GM21423 (cell line): ENCODE measurements around the gene BEGAIN.

Experiments used
- ATAC-seq: cut with Tn5 transposase; IDR thresholded peaks from one replicate; pipeline ENCODE4 v1.9.1; 2021; ENCODE audit warnings: mild to moderate bottlenecking, moderate library complexity; ENCODE audit not compliant: unreplicated experiment

The BEGAIN gene

DNA sequence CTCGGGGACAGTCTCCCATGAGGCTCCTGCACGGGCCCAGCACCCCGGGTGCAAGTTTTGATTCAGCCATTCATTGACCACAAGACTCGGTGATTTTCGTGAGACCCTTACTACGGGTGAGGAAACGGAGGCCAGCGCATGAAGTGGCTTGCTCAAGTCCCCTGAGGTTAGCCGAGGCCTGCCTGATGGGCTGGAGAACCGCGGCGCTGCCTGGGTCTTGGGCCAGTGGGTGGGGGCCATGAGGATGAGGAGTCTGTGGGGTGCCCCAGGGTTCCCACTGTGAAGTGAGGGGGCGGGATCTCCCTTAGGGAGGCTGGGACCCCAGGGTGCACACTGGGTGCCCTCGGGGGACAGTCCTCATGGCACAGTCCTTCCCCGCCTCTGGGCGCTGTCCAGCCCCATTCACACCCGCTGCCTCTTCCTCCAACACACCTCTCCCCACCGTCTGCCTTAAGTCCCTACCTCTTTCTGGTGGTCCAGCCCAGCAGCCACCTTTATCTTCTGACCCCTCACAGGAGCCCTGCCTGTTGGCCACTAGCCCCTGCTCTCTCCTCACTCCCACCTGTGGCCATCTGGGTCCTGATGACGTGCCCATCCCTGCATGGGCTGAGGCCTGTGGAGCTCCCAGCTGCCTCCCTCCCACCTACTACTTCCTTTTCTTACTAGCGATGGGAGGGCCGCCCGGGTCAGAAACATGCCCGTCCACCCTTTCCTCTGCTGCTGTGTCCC, 16.3 kb downstream of the BEGAIN start:
- ATAC-seq: no peak

DNA sequence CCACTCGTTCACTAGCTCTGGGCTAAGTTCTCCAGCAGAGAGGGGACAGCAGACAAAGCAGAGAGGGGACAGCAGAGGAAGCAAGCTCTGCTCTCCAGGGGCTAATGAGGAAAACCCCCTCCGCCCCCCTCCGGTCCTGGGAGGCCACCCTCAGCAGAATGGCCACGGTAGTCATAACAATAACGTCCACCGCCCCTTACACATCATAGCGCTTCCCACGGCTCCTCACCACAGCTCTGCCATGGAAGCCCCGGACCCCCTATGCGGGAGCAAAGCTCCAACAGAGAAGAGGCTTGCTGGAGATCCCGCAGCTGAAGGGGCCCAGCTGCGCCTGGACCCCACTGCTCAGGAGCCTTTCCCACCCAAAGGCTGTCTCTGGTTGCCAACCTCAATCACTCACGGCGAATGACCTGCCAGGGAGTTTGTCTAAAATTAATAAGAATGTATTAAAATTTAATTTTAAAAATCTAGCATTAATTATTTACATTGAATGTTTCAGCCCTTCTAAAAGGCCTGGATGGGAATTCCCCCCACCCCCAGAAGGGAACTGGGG, 17.4 kb downstream of the BEGAIN start:
- no peak for ATAC-seq

DNA sequence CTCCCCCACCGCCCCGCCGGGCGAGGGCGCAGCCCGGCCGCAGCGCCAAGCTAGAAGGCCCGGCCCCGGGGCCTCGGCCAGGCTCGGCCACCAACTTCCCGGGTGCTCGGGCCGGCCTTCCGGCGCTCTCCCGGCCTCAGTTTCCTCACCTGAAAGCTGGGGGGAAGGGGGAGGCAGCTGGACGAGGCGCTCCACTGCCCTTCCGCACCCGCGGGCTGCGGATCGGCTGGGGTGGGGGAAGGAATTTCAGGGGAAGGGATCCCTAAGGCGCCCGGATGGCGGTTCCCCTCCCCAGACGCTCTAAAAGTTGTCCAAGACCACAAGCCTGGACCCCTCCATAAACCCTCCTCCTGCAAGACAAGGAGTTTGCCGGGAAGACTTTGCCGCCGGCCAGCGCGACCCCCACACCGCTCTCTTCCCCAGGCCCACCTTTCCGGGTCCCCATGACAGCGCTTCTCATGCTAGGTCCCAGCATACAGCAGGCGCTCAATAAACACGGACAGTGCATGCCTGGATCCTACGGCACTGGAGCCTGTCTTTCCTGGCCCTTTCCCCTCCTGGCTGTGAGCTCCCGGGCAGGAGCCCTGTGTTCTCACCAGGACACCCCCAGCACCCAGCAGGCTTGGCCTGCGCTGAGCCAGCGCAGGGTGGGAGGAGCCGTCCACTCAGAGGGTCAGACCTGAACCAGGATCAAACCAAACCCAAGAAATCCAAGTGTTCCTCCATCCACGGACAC, 18.1 kb downstream of the BEGAIN start:
- no peak for ATAC-seq

DNA sequence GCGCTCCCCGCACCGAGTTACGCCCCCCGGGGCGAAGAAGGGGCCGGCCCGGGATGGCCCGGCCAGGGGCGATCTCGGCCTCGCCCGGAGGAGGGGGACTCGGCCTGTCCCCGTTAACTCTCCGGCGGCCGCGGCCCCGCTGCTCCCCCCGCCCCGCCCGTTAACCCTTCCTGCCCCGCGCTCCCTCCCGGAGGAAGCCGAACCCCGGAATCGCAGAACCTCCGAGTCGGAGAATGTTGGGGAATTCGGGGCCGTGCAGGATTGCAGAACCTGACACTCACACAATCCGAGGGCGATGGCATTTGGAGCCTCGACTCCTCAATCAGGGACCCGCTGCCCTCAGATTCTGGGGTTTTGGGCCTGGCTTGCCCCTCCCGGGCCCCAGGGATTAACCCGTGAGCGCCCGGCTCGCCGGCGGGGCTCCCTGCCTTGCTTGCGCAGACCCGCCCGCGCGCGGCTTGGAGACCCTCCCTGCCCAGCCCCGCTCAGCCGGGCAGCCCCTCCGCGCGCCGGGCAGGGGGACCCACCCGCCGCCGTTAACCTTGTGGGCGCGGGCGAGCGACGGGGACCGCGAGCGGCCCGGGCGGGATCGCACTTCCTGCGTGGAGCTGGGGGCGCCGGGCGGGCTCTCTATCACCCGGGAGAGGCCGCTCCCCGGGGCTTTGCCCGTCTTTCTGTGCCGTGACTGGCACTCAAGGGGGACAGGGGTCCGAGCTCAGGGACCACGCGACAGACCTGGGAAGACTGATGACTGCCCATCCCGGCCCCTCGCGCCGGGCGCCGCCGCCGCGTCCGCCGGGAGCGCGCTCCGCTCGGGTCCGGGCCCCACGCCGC, 18.8 kb downstream of the BEGAIN start:
- ATAC-seq: no peak

DNA sequence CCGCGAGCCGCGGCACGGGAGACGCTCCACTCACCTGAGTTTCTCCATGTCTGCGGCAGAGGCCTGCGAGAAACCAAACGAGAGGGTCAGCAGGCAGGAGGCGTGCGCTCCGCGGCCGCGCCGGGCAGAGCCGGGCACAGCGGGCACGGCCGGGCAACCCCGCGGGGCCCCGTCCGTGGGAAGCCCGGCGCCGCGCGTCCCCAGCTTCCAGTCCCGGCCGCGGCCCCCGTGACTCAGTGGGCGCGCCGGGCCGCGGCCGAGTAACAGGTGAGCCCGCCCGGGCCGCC, 19.4 kb downstream of the BEGAIN start:
- ATAC-seq: no peak

DNA sequence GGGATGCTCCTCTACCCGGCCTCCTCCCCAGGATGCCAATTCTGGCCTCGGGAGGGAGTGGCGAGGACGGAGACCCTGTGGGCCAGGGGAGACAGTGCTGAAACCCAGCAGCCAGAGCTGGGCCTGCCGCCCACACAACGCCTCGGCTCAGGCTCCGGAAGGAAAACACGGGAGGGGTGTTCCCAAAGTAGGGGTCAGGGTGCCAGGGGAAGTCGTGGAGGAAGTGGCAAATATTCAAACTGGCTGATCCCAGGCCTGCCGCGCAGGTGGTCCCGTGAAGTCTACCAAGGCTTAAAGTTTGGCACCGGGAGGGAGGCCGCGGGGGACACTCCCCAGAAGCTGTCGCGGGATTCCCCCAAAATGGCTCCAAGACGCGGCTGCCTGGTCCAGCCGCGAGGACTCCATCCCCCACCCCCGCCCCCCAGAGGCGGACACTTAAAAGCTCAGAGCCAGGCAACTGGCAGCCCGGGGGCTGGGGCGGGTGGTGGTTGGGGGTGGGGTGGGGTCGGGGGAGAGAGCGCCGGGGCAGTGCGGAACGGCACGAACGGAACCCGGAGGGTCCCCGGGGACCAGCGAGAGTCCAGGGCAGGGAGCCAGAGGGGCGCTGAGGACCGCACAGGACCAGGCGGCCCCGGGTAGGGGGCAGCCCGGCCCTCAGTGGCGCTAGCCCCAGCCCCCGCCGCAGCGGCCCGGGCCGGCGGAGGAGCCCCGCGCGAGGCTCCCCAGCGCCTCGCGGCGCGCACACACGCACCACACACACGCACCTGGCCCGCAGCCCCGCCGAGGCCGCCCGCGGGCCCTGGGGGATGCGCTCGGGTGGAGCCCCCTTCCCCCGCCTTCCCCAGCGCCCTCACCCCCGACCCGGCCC, 20.0 kb downstream of the BEGAIN start:
- no peak for ATAC-seq

DNA sequence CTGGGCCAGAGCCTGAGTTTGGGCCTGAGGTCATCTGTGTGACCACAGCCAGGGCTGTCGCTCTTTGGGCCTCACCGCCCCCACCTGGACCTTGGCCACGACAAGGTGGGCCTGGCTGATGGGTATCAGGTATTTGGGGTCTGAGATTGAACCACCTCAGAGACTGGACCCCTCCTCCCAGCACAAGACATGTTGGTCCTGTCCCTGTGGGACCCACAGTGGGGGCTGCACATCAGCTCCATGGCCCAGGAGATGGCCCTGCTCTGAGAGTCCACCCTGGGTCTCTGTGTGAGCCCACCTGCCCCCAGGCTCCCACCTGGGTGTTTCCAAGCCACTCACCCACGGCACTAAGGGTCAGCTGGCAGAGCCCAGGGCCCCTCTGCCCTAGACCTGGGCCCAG, 20.6 kb downstream of the BEGAIN start:
- ATAC-seq: no peak

DNA sequence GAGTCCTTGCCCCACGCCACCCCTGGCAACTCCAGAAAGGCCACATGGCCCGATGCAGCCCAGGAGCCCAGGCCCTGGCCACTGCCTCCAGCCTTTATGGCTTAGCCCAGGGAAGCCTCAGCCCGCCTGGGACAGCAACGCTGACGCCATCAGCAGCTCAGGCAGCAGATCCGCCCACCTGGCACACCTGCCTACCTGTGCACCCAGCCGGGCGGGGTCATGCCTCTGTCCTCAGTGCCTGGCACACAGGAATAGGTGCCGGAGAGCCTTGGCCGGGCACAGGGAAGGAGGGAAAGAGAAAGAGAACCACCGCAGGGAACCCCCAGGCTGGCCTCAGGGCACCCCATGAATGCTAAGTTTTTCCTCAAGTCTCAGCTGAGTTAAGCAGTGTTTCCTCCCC, 21.1 kb downstream of the BEGAIN start:
- no peak for ATAC-seq

DNA sequence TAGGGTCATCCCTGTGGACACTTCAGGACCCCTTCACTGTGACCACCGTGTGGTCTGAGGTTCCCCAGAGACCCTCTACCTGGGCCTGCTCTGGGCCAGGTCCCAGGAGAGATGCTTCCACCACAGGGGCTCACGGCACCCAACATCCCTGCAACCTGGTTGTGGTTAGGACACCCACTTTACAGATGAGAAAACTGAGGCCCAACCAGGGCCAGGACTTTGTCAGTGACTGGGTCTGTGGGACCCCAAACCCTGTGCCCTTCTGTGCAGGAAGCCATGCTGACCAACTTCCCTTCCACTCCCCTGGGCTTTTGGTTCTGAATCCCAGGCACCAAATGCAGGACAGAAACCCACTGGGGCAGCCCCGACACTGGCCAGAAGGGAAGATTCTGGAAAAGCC, 21.6 kb downstream of the BEGAIN start:
- no peak for ATAC-seq

DNA sequence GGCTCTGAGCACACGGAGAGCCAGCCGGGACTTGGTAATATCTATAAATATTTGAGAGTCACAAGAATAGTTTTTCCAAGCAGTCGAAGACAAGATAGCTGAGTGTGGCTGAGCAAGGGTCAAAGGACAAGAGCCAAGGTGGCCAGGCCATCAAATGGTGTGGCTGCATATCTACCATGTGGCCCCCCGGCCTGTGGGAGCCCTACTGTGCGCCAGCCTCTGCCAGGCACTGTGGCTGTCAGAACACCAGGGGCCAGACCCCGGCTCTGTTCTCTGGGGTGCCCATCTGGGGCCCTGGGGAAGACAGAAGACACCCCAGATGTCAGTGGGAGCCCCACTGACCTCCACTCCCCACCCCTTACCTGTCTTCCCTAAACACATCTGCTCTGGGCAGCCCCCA, 22.7 kb downstream of the BEGAIN start:
- ATAC-seq: no peak

DNA sequence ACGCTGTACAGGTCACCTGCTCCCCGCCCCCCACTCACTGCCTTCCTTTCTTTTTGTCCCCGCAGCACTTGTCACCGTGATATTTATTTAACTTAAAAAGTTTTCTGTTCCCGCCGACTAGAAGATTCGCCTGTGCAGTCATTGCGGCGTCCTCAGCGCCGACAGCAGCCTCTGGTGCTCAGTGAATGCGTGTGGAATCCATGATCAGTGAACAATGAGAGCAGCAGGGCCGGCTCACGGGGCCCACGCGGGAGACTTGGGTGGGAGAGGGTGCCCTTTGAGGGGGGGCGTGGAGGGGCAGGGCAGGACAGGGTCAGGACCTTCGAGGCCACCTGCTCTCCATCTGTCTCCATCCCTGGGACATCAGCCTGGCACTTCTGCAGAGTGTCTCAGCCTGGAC, 24.5 kb downstream of the BEGAIN start:
- no peak for ATAC-seq

DNA sequence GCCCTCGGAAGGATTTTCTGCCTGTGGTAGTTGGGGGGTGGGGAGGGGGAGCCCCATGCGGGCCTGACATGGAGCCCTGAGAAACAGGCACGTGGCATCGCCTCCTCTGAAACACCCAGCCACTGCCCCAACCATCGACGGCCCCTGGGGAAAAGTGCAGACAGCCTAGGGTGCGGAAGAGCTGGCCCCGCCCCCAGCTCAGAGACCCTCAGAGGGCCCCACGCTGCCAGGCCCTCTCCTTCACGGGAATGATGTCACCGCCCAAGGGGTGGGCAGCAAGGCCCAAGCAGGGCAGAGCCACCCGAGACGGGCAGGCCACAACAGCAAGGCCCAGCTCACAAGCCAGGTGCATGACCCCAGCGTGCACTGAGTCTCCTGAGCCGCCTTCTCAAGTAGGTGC, 26.2 kb downstream of the BEGAIN start:
- ATAC-seq: no peak

DNA sequence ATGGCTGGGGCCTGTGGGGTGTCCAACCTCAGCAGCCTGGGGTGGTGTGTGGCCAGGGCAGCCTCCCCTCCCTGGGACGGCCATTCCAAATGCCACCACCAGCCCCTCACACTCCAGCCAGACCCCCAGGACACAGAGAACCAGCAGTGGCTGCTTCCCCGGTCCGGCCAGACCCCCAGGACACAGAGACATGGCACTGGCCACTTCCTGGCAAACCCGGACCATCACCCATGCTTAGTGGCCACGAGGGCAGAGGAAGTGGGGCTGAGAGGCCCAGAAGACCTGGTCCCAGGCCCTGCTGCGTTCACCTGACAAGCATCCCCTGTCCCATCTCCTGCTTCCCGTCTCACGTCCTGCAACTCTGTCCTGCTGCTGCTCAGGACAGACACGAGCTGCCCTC, 26.7 kb downstream of the BEGAIN start:
- ATAC-seq: no peak

DNA sequence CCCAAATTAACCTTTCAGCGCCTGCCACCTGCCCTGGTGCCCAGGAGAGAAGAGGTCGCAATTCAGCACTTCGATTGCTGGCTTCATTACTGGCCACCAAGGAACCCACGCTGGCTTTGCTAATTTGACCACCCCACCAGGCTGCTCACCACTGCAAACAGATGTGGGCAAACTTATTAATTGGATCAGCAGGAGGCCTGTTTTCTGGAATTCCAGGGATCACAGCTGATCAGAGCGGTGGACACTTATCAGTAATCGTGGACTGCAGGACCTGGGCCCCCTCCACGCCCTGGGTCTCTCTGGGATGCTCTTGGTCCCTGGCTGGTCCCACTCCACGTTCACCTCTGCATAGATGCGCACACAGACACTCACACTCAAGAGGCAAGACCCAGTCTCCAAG, 27.8 kb downstream of the BEGAIN start:
- no peak for ATAC-seq

DNA sequence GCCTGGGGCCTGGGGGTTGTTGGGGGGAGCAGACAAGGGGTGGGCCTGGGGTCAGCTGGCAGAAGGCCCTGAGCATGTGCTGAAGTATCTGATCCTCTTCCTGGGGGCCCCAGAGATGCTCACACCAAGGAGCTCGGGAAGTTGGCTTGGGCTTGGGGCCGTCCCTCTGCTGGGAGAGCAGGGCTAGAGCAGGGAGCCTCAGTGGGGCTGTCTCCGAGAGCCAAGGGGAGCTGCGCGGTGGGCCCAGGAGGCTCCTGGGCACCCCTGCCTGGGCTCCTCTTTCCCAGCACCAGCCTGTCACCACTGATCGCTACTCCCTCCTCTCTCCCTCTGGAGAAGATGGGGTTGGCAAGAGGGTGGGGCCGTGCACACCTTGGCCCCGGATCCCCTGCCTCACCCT, 28.3 kb downstream of the BEGAIN start:
- ATAC-seq: no peak

DNA sequence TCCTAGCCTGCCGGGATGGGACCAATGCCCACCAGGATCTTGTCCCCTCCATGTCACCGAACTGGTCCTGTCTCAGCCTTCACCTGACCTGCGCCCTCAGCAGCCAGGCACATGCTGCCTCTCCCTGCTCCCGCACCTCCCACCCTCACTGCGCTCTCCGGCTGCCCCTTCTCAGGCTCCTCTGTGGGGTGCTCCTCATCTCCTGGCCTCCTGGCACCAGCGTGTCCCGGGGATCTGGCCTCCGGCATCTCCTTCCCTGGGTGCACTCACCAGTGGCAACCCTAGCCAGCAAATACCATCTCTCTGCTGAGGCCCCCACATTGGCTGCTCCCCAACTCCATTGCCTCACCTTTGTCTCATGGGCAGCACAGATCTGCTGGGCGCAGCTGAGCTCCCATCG, 29.0 kb downstream of the BEGAIN start:
- no peak for ATAC-seq

DNA sequence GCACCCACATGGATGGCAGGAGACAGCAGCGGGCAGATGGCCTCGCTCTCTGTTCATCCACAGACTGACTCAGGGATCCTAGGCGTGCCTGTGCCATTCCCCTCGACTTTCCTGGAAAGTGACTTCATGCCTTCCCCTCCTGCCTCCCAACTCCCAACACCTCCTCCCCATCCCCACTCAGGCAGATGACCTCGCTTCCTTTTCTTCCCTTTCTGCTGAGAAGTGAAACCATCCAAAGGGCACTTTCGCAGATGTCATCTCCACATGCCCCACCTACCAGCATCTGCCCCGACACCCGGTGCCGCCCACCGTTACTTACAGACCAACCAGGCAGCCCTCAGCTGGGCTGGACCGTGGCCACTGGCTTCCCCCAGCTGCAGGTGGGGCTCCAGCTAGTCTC, 29.6 kb downstream of the BEGAIN start:
- no peak for ATAC-seq

DNA sequence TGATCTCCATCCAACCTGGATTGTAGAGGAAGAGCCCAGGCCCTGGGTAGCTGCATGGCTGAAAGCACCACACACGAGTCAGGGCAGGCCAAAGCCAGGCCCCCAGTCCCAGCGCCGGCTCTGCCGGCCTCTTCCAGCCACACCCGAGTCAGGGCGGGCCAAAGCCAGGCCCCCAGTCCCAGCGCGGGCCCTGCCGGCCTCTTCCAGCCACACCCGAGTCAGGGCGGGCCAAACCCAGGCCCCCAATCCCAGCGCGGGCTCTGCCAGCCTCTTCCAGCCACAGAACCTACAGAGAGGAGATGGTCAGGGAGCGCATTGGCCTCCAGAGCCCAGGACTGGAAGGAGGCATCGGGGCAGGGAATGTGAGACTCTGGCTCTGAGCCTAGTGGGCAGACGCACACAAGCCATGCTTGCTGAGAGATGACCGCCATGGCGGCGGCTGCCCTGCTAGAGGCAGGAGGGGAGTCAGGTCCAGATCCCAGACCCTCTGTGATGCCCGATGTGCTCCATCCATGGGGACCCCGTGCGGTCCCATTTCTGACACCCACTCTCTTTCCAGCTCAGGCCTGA, 30.2 kb downstream of the BEGAIN start:
- ATAC-seq: no peak

DNA sequence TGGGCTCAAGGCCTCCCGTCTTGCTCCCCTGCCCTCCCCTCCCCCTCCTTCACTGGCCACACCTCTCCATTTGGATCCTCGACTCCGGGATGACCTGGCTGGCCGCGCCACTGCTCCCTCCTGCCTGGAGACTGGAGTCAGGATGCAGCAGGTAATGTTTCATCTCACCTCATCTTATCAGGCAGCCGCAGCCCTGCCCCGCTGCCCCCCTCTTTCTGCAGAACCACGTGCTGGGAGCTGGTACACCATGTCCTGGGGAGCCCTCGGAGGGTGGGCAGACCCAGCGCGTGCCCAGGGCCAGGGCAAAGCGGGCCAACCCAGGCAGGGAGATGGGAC, 31.1 kb downstream of the BEGAIN start:
- no peak for ATAC-seq

DNA sequence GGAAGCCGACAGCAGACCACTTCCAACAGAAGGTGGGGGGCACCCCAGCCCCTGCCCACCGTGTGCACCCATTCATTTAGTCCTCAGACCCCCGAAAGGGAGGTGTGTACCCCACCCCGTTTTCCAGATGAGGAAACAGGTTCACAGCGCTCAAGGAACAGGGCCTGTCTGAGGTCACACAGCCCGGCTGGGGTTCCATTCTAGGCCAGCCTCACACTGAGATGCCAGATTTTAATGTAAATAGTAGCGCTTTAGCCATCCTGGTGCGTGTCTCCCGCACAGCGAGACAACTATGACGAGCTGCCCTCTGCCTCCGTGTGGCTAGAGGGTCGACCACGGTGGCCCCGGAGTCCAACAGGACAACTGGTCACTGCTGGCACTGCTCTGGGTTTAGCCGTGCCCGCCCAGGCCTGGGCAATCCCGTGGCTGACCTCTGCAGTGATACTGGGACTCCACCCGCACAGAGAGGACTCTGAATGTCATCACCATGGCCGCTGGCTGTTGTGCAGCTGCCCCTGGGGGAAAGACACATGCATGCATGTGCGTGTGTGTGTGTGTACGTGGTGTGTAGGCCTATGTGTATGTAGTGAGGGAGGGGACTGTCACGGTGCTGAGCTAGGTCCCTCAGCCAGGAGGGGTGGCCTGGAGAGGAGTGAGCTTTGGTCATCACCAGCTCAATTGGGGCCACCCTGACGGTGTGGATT, 31.6 kb downstream of the BEGAIN start:
- no peak for ATAC-seq
